GM12872 (cell line): Measurements from ENCODE around the gene SDC3.

Experiments
- TF ChIP-seq, protein P1 (sequence below): IDR thresholded peaks from 3 replicates; pipeline ENCODE4 v1.5.1; 2011; ENCODE audit warnings: low read depth, mild to moderate bottlenecking, low read length, moderate library complexity; ENCODE audit not compliant: insufficient read depth

The SDC3 gene

DNA sequence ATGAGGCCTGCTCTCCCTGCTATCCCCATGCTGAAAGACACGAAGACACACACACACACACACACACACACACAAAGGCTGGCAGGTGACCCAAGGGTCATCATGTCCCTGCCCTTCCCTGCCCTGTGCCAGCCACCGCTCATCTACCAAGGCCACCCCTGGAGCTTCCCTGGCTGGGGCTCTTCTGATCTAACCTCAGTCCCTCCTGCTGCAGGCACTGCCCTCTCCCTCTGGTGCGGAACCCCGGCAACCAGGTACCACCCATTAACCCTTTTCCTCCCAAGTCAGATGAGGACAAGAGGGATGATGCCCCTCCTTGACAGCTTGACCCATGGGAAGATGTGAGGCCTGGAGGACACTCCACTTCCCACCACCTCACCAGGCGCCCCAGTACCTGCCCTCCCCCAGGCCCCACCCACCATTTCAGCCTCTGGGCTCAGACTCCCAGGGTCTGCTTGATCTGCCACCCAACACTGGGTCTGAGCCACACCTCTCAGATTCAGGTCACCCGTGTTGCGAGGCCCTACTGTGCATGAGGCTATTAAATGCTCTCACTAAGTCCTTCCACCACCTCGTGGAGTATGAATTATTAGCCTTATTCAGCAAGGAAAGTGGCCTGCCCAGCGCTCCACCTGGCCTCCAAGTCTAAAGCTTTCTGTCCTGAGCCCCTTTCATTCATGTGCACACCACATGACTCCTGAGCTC lies 2.5 kb downstream of the SDC3 start:
- TF ChIP-seq, protein P1, sequence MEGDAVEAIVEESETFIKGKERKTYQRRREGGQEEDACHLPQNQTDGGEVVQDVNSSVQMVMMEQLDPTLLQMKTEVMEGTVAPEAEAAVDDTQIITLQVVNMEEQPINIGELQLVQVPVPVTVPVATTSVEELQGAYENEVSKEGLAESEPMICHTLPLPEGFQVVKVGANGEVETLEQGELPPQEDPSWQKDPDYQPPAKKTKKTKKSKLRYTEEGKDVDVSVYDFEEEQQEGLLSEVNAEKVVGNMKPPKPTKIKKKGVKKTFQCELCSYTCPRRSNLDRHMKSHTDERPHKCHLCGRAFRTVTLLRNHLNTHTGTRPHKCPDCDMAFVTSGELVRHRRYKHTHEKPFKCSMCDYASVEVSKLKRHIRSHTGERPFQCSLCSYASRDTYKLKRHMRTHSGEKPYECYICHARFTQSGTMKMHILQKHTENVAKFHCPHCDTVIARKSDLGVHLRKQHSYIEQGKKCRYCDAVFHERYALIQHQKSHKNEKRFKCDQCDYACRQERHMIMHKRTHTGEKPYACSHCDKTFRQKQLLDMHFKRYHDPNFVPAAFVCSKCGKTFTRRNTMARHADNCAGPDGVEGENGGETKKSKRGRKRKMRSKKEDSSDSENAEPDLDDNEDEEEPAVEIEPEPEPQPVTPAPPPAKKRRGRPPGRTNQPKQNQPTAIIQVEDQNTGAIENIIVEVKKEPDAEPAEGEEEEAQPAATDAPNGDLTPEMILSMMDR = no peak

DNA sequence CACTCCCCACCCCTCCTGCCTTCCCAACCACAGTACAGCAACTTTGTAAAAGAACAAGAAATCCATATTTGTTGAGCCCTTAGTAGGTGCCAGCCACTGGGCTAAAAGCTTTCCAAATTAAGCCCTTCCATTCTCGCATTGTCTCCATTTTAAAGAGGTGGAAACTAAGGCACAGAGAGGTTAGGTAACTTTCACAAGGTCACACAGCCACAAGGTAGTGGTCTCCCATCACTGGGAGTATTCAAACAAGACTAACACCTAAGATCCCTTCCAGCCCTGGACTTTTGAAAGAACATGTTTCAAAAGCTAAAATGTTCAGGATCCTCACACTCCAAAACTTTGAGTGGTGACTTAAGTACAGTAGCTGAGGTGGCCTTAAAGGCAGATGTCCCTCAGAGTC lies 3.2 kb downstream of the SDC3 start:
- TF ChIP-seq, protein P1 = no peak

GRCh38 chr1:30904962-30905335 lies 3.6 kb downstream of the SDC3 start:
- TF ChIP-seq, protein P1 = no peak

GRCh38 chr1:30904191-30904961 lies 4.2 kb downstream of the SDC3 start:
- TF ChIP-seq, protein P1 = no peak

DNA sequence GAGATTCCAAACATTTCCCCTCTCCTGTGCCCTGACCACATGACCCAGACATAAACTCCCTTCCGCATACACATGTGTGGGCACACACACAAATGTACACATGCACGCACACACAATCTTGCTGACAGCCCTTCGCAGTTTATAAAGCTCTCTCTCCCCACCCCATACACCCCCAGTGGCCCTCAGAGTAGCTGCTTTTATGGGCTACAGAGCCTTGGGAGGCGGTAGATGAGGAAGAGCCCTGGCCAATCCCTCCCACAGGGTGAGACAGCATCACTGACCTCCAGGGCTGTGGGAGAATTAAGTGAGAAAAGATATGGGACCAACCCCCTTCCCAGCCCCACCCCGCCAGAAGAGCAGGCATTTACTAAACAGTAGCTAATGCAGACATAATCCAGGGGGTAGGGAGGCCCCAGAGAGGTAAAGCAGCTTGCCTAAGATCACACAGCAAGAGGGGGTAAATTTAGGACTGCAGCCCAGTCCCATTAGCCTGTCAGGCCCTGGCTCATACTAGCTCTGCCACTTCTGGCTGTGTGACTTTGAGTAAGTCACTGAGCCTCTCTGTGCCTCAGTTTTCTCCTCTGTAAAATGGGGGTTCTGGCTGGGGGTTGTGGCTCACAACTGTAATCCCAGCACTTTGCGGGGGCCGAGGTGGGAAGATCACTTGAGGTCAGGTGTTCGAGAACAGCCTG lies 5.1 kb downstream of the SDC3 start:
- TF ChIP-seq, protein P1 = 0 out of 3 replicates have a peak, but pooled peaks have one; percentile 12

- TF ChIP-seq, protein P1 = no peak
Observed at GRCh38 chr1:30902593-30903290, 5.8 kb downstream of the SDC3 start.
